Effector memory CD4-positive, alpha-beta T cell (primary cell): ENCODE results near the gene APLP2.
"Not testable (repeated sequence)": the region's sequence is repeated elsewhere in the genome, so short reads cannot be mapped to it uniquely, and the experiment has no call there.

ENCODE experiments used
- DNase-seq, 3 donors: peaks; one replicate each; pipeline ENCODE4 v3.0.0-alpha.2; 2020
- H3K27ac ChIP-seq: 2 replicates; pipeline ENCODE4 v1.7.0; 2013; ENCODE audit warnings: mild to moderate bottlenecking, low read length, moderate library complexity; ENCODE audit not compliant: insufficient read depth, poor library complexity, severe bottlenecking
- H3K27me3 ChIP-seq: replicated peaks from 2 replicates; pipeline ENCODE4 v1.7.0; 2013; ENCODE audit warnings: mild to moderate bottlenecking, low read length; ENCODE audit not compliant: insufficient read depth, control insufficient read depth, poor library complexity, severe bottlenecking
- H3K36me3 ChIP-seq: 2 replicates; pipeline ENCODE4 v1.7.0; 2013; ENCODE audit warnings: mild to moderate bottlenecking, low read length, moderate library complexity; ENCODE audit not compliant: control insufficient read depth, insufficient read depth
- H3K4me1 ChIP-seq: 2 replicates; pipeline ENCODE4 v1.7.0; 2013; ENCODE audit warnings: low read length, mild to moderate bottlenecking; ENCODE audit not compliant: control insufficient read depth, insufficient read depth, poor library complexity, severe bottlenecking
- H3K4me3 ChIP-seq: 2 replicates; pipeline ENCODE4 v1.7.0; 2013; ENCODE audit warnings: low read length, low read depth, mild to moderate bottlenecking; ENCODE audit not compliant: insufficient read depth, poor library complexity, severe bottlenecking
- H3K9me3 ChIP-seq: 2 replicates; pipeline ENCODE4 v1.7.0; 2013; ENCODE audit warnings: mild to moderate bottlenecking, low read length, moderate library complexity; ENCODE audit not compliant: control insufficient read depth
- total RNA-seq, 3 donors: gene quantifications; one replicate each; lab custom pipeline; 2026; lab: John Stamatoyannopoulos, UW

APLP2 gene
- total RNA-seq: 67.2 to 70.5 (median 68.6) reads per million in 3 donors

GRCh38 chr11:130069659-130070108 is at the start of gene APLP2:
Gene APLP2, plus strand, starts transcription at chr11:130069894. Its CDS starts 84 bp downstream, at chr11:130069978.
- H3K4me1 ChIP-seq: peaks cover 13% of the 10 kb centered on the region
- peak; percentile 96 to 98 (median 97) for DNase-seq
- peak within 1 kb of the TSS; percentile 85 for H3K27ac ChIP-seq
- no peaks in the 10 kb centered on the region for H3K27me3 ChIP-seq
- peak within 1 kb of the TSS; percentile 91 for H3K4me3 ChIP-seq
- no peaks in the 10 kb centered on the region for H3K9me3 ChIP-seq
- H3K36me3 ChIP-seq: no peaks in the 10 kb centered on the region

DNA sequence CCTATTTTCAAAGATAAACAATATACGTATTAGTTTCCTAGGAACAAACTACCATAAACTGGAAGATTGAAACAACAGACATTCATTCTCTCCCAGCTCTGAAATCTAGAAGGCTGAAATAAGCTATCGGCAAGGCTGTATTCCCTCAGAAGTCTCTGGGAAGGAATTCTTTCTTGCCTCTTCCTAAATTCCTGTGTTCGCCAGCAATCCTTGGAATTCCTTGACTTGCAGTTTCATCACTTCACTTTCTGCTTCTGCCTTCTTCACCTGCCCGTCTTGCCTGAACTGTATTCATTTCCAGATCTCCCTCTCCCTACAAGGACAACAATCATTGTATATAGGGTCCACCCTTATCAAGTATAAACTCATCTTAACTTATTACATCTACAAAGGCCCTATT is 49.4 kb upstream of the APLP2 start:
- Histone ChIP-seq H3K27ac (no peak overlapping the region), H3K9me3 (no peaks in the 10 kb centered on the region), H3K36me3 (no peaks in the 10 kb centered on the region), H3K4me1 (no peaks in the 10 kb centered on the region), H3K4me3 (no peak overlapping the region), H3K27me3 (no peaks in the 10 kb centered on the region)
- DNase-seq: no peak

GRCh38 chr11:130021606-130022005 is 48.1 kb upstream of the APLP2 start:
- not testable (repeated sequence) for H3K9me3 ChIP-seq, H3K27ac ChIP-seq, DNase-seq, H3K27me3 ChIP-seq, H3K4me1 ChIP-seq, H3K4me3 ChIP-seq, H3K36me3 ChIP-seq

- Histone ChIP-seq H3K27ac (no peak overlapping the region), H3K36me3 (no peaks in the 10 kb centered on the region), H3K27me3 (no peaks in the 10 kb centered on the region), H3K4me3 (no peak overlapping the region), H3K9me3 (no peaks in the 10 kb centered on the region), H3K4me1 (no peaks in the 10 kb centered on the region)
- no peak for DNase-seq
Observed at GRCh38 chr11:130022799-130023198, 46.9 kb upstream of the APLP2 start.

DNA sequence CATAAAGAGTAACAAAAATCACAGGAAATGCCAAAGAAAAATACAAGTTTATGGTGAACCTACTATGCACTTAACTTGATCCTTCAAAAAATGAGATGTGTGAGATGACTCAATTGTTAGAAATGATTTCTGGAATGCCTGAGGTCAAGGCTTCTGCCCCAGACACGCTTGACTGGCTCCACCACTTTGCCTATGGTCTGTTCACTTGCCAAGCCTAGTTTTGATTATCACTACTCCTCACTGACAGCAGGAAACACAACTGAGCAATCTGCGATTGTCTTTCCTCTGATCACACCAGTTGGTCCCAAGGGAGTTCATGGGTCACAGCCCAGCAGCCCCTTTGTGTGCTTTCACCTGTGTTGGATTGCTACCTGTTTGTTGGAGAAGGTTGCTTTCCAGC is 46.5 kb upstream of the APLP2 start:
- no peak overlapping the region for H3K4me3 ChIP-seq
- H3K27ac ChIP-seq: no peak overlapping the region
- H3K4me1 ChIP-seq: no peaks in the 10 kb centered on the region
- H3K27me3 ChIP-seq: no peaks in the 10 kb centered on the region
- no peak for DNase-seq
- H3K9me3 ChIP-seq: no peaks in the 10 kb centered on the region
- no peaks in the 10 kb centered on the region for H3K36me3 ChIP-seq

GRCh38 chr11:130024361-130024760 is 45.3 kb upstream of the APLP2 start:
- no peaks in the 10 kb centered on the region for H3K27me3 ChIP-seq
- H3K36me3 ChIP-seq: no peaks in the 10 kb centered on the region
- DNase-seq: no peak
- no peaks in the 10 kb centered on the region for H3K9me3 ChIP-seq
- no peak overlapping the region for H3K27ac ChIP-seq
- no peak overlapping the region for H3K4me3 ChIP-seq
- no peaks in the 10 kb centered on the region for H3K4me1 ChIP-seq

GRCh38 chr11:130025371-130025770 is 44.3 kb upstream of the APLP2 start:
- no peak overlapping the region for H3K27ac ChIP-seq
- no peak overlapping the region for H3K4me3 ChIP-seq
- no peak for DNase-seq
- no peaks in the 10 kb centered on the region for H3K27me3 ChIP-seq
- no peaks in the 10 kb centered on the region for H3K9me3 ChIP-seq
- no peaks in the 10 kb centered on the region for H3K4me1 ChIP-seq
- no peaks in the 10 kb centered on the region for H3K36me3 ChIP-seq

GRCh38 chr11:130029137-130029536 is 40.6 kb upstream of the APLP2 start:
- H3K27ac ChIP-seq: no peak overlapping the region
- no peaks in the 10 kb centered on the region for H3K4me1 ChIP-seq
- no peak for DNase-seq
- no peak overlapping the region for H3K4me3 ChIP-seq
- no peaks in the 10 kb centered on the region for H3K9me3 ChIP-seq
- H3K27me3 ChIP-seq: no peaks in the 10 kb centered on the region
- H3K36me3 ChIP-seq: no peaks in the 10 kb centered on the region

- H3K4me3 ChIP-seq: no peak overlapping the region
- no peaks in the 10 kb centered on the region for H3K27me3 ChIP-seq
- no peak overlapping the region for H3K27ac ChIP-seq
- no peaks in the 10 kb centered on the region for H3K4me1 ChIP-seq
- no peak for DNase-seq
- H3K36me3 ChIP-seq: no peaks in the 10 kb centered on the region
- no peaks in the 10 kb centered on the region for H3K9me3 ChIP-seq
Observed at GRCh38 chr11:130031056-130031455, 38.6 kb upstream of the APLP2 start.

DNA sequence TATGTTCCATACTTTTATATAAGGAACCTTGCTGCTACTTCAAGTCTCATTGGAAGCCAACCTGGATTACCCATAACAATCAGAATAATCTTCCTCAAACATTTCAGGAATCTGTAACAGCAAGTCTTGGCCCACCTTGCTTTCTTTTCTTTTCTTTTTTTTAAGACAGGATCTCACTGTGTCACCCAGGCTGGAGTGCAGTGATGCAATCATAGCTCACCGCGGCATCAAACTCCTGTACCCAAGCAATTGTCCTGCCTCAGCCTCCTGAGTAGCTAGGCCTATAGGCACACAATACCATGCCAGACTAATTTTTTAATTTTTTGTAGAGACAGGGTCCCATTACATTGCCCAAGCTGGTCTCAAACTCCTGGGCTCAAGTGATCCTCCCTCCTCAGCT is 37.7 kb upstream of the APLP2 start:
- no peaks in the 10 kb centered on the region for H3K36me3 ChIP-seq
- no peaks in the 10 kb centered on the region for H3K9me3 ChIP-seq
- no peaks in the 10 kb centered on the region for H3K4me1 ChIP-seq
- no peaks in the 10 kb centered on the region for H3K27me3 ChIP-seq
- H3K27ac ChIP-seq: no peak overlapping the region
- no peak overlapping the region for H3K4me3 ChIP-seq
- no peak for DNase-seq

DNA sequence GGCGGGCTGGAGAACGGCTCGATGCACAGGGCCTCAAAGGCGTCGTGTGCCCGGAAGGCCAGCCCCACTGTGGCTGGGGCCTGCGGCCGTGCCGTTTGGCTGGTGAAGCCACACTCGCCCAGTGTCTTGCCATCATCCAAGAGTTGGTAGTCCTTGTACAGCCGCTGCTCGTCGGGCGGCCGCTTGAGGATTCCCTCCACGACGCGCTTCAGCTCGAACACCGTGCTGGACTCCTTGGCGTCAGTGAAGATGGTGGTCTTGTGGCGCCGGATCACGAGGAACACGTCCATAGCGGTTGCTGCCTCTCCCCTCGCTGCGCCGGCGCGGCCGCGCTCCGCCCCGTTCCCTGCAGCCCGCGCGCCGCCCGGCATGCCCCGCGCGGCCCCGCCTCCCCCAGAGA is 36.8 kb upstream of the APLP2 start:
- H3K27ac ChIP-seq: no peak overlapping the region
- no peaks in the 10 kb centered on the region for H3K27me3 ChIP-seq
- H3K36me3 ChIP-seq: no peaks in the 10 kb centered on the region
- DNase-seq: no peak
- H3K4me3 ChIP-seq: no peak overlapping the region
- H3K9me3 ChIP-seq: no peaks in the 10 kb centered on the region
- H3K4me1 ChIP-seq: no peaks in the 10 kb centered on the region
